ENCODE measurements around the gene SEPTIN2. TPM values are rescaled to one million over a fixed set of nuclear protein-coding genes. Genes with fewer than 3 reads are reported as not detected.

Gene SEPTIN2
- total RNA-seq, 4 donors from 2014 or later: 126 to 233 (median 165) TPM

- H3K4me1 ChIP-seq: no peaks in the 10 kb centered on the region
- no peak overlapping the region for H3K27ac ChIP-seq
- H3K4me3 ChIP-seq: no peak overlapping the region
- no peaks in the 10 kb centered on the region for H3K9me3 ChIP-seq
- H3K36me3 ChIP-seq: peaks cover 7% of the 10 kb centered on the region
- WGBS: 72% methylated on average over 10 of the region's 10 CpGs
- TF ChIP-seq POLR2A (IDR thresholded peaks at IDR 0.05) (no peak), POLR2AphosphoS5 (IDR thresholded peaks at IDR 0.05) (no peak), EP300 (IDR thresholded peaks at IDR 0.05) (no peak)
- TF ChIP-seq, protein P1, sequence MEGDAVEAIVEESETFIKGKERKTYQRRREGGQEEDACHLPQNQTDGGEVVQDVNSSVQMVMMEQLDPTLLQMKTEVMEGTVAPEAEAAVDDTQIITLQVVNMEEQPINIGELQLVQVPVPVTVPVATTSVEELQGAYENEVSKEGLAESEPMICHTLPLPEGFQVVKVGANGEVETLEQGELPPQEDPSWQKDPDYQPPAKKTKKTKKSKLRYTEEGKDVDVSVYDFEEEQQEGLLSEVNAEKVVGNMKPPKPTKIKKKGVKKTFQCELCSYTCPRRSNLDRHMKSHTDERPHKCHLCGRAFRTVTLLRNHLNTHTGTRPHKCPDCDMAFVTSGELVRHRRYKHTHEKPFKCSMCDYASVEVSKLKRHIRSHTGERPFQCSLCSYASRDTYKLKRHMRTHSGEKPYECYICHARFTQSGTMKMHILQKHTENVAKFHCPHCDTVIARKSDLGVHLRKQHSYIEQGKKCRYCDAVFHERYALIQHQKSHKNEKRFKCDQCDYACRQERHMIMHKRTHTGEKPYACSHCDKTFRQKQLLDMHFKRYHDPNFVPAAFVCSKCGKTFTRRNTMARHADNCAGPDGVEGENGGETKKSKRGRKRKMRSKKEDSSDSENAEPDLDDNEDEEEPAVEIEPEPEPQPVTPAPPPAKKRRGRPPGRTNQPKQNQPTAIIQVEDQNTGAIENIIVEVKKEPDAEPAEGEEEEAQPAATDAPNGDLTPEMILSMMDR (IDR thresholded peaks at IDR 0.05): no peak
- no peaks in the 10 kb centered on the region for H3K27me3 ChIP-seq
- DNase-seq (ENCODE audit: low spot score in 2 of 2): no peak
Observed at GRCh38 chr2:241399941-241400922, 84.5 kb downstream of the SEPTIN2 start.

Other genes with a start within 250 kb of the SEPTIN2 start
- gene MTERF4, start 213.6 kb upstream of the SEPTIN2 start, total RNA-seq: 10 to 100 TPM; 30.0 to 81.8 (median 52.4) TPM
- gene PASK, start 166.5 kb upstream of the SEPTIN2 start, total RNA-seq: 10 to 100 TPM in 3 of 4 donors, 1 to 10 TPM in 1; 9.8 to 19.7 (median 14.6) TPM
- gene PPP1R7, start 165.5 kb upstream of the SEPTIN2 start, total RNA-seq: 100 to 1,000 TPM in 1 of 4 donors, 10 to 100 TPM in 3; 37.8 to 104 (median 44.4) TPM
- gene ANO7, start 127.2 kb upstream of the SEPTIN2 start, total RNA-seq: 1 to 10 TPM; 1.1 to 1.4 (median 1.2) TPM
- gene HDLBP, start 253 bp upstream of the SEPTIN2 start, total RNA-seq: 100 to 1,000 TPM; 263 to 400 (median 287) TPM
- 100 to 1,000 TPM in 2 of 4 donors, 10 to 100 TPM in 2; 70.0 to 185 (median 95.5) TPM for gene FARP2, start 40.4 kb downstream of the SEPTIN2 start, total RNA-seq
- 100 to 1,000 TPM; 131 to 232 (median 147) TPM for gene STK25, start 192.7 kb downstream of the SEPTIN2 start, total RNA-seq
- 10 to 100 TPM; 32.4 to 61.6 (median 60.5) TPM for gene BOK, start 242.8 kb downstream of the SEPTIN2 start, total RNA-seq